GM23338 (cell line): ENCODE measurements around the gene MYO5B.

Experiments used
- CREB1 ChIP-seq: fragments of 250-450 bp; sonication (Bioruptor Pico); IDR thresholded peaks from 2 replicates; pipeline ENCODE4 v1.5.0; 2020; ENCODE audit warnings: low read depth, mild to moderate bottlenecking, moderate library complexity
- EZH2 ChIP-seq: fragments of 200-600 bp; sonication (generic); IDR thresholded peaks from one replicate; pipeline ENCODE4 v1.8.0; 2017; ENCODE audit warnings: antibody characterized with exemption, mild to moderate bottlenecking, low read depth; ENCODE audit not compliant: unreplicated experiment
- EZH2phosphoT487 ChIP-seq: fragments of 200-600 bp; sonication (generic); IDR thresholded peaks from one replicate; pipeline ENCODE4 v1.8.1; 2018; ENCODE audit warnings: antibody characterized with exemption; ENCODE audit not compliant: unreplicated experiment
- NANOG ChIP-seq: IDR thresholded peaks from 2 replicates; pipeline ENCODE4 v1.6.1; 2016; ENCODE audit warnings: antibody characterized with exemption, borderline replicate concordance
- POLR2AphosphoS5 ChIP-seq: IDR thresholded peaks from 2 replicates; pipeline ENCODE4 v1.6.1; 2016; ENCODE audit warnings: antibody characterized with exemption, low read depth
- STAT1 ChIP-seq: IDR thresholded peaks from one replicate; pipeline ENCODE4 v1.6.1; 2016; ENCODE audit warnings: antibody characterized with exemption; ENCODE audit not compliant: unreplicated experiment
- ZNF114 ChIP-seq: fragments of 250-450 bp; sonication (Bioruptor Pico); IDR thresholded peaks from 2 replicates; pipeline ENCODE4 v1.5.0; 2020; ENCODE audit warnings: mild to moderate bottlenecking, moderate library complexity
- ZNF331 ChIP-seq: fragments of 250-450 bp; sonication (Bioruptor Pico); IDR thresholded peaks from 2 replicates; pipeline ENCODE4 v1.5.0; 2020; ENCODE audit warnings: low read depth, mild to moderate bottlenecking, moderate library complexity
- TF ChIP-seq, protein P1 (sequence below), 2 experiments: fragments of 200-600 bp in 1 of 2; sonication (generic) in 1 of 2; conservative IDR thresholded peaks; 2 replicates each; pipeline versions ENCODE4 v1.5.1 to v1.6.1; 2016 to 2017; ENCODE audit warnings: antibody characterized with exemption in 2 of 2, low read depth in 2 of 2, mild to moderate bottlenecking in 2 of 2, moderate library complexity in 1 of 2
- TF ChIP-seq, protein P2 (sequence below): IDR thresholded peaks from one replicate; pipeline ENCODE4 v1.6.1; 2018; ENCODE audit warnings: antibody characterized with exemption; ENCODE audit not compliant: unreplicated experiment
- TF ChIP-seq, protein P3 (sequence below): IDR thresholded peaks from 2 replicates; pipeline ENCODE4 v1.6.1; 2016; ENCODE audit warnings: antibody characterized with exemption

DNA sequence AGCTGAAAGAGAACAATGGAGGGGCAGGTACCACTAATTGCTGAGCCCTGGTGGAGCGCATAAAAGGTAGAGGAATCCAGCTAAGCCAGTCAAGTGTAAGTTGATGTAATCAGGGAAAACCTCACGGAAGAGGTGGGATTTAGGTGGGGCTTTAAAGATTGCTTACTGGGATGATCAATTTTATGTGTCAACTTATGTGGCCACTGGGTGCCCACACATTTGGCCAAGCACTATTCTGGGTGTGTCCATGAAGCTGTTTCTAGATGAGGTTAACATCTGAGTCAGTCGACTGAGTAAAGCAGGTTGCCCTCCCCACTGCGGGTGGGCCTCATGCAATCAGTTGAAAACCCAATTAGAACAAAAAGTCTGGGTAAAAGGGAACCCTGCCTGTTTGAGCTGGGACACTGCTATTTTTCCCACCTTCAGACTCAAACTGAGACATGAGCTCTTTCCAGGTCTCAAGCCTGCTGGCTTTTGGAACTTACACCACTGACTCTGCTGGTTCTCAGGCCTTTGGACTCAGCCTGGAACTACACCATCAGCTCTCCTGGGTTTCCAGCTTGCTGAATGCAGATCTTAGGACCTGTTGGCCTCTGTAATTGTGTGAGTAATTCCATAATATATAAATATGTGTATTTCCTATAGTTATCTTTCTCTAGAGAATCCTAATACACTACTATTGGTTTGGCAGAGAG is 67.3 kb downstream of the MYO5B start:
- TF ChIP-seq, protein P1, sequence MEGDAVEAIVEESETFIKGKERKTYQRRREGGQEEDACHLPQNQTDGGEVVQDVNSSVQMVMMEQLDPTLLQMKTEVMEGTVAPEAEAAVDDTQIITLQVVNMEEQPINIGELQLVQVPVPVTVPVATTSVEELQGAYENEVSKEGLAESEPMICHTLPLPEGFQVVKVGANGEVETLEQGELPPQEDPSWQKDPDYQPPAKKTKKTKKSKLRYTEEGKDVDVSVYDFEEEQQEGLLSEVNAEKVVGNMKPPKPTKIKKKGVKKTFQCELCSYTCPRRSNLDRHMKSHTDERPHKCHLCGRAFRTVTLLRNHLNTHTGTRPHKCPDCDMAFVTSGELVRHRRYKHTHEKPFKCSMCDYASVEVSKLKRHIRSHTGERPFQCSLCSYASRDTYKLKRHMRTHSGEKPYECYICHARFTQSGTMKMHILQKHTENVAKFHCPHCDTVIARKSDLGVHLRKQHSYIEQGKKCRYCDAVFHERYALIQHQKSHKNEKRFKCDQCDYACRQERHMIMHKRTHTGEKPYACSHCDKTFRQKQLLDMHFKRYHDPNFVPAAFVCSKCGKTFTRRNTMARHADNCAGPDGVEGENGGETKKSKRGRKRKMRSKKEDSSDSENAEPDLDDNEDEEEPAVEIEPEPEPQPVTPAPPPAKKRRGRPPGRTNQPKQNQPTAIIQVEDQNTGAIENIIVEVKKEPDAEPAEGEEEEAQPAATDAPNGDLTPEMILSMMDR (conservative IDR thresholded peaks at IDR 0.05; ENCODE audit: low read depth in 2 of 2), result no peak
- TF ChIP-seq EZH2, result no peak
- TF ChIP-seq POLR2AphosphoS5, result no peak
- TF ChIP-seq, protein P2, sequence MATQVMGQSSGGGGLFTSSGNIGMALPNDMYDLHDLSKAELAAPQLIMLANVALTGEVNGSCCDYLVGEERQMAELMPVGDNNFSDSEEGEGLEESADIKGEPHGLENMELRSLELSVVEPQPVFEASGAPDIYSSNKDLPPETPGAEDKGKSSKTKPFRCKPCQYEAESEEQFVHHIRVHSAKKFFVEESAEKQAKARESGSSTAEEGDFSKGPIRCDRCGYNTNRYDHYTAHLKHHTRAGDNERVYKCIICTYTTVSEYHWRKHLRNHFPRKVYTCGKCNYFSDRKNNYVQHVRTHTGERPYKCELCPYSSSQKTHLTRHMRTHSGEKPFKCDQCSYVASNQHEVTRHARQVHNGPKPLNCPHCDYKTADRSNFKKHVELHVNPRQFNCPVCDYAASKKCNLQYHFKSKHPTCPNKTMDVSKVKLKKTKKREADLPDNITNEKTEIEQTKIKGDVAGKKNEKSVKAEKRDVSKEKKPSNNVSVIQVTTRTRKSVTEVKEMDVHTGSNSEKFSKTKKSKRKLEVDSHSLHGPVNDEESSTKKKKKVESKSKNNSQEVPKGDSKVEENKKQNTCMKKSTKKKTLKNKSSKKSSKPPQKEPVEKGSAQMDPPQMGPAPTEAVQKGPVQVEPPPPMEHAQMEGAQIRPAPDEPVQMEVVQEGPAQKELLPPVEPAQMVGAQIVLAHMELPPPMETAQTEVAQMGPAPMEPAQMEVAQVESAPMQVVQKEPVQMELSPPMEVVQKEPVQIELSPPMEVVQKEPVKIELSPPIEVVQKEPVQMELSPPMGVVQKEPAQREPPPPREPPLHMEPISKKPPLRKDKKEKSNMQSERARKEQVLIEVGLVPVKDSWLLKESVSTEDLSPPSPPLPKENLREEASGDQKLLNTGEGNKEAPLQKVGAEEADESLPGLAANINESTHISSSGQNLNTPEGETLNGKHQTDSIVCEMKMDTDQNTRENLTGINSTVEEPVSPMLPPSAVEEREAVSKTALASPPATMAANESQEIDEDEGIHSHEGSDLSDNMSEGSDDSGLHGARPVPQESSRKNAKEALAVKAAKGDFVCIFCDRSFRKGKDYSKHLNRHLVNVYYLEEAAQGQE, result no peak
- no peak for TF ChIP-seq CREB1 (CRISPR knock-in tag)
- no peak for TF ChIP-seq EZH2phosphoT487
- no peak for TF ChIP-seq NANOG
- TF ChIP-seq STAT1, result no peak
- TF ChIP-seq ZNF331 (CRISPR knock-in tag), result no peak
- TF ChIP-seq, protein P3, sequence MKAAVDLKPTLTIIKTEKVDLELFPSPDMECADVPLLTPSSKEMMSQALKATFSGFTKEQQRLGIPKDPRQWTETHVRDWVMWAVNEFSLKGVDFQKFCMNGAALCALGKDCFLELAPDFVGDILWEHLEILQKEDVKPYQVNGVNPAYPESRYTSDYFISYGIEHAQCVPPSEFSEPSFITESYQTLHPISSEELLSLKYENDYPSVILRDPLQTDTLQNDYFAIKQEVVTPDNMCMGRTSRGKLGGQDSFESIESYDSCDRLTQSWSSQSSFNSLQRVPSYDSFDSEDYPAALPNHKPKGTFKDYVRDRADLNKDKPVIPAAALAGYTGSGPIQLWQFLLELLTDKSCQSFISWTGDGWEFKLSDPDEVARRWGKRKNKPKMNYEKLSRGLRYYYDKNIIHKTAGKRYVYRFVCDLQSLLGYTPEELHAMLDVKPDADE, result no peak
- no peak for TF ChIP-seq ZNF114 (CRISPR knock-in tag)
